Esophagus squamous epithelium (tissue), 4 donors: ENCODE measurements around the gene DOCK10.

ENCODE experiments used
- CTCF ChIP-seq, 6 experiments: fragments of 450-650 bp in 4 of 6; fragments of 200-600 bp in 2 of 6; sonication (generic) in 2 of 6; IDR thresholded peaks; one replicate each; pipeline ENCODE4 v1.5.1; 2016 to 2019; ENCODE audit warnings: antibody characterized with exemption in 6 of 6, mild to moderate bottlenecking in 4 of 6, moderate library complexity in 4 of 6
- POLR2A ChIP-seq, 4 donors: fragments of 450-650 bp; IDR thresholded peaks; one replicate each; pipeline ENCODE4 v1.6.1; 2017; ENCODE audit warnings: antibody characterized with exemption in 4 of 4, mild to moderate bottlenecking in 4 of 4, moderate library complexity in 3 of 4

DNA sequence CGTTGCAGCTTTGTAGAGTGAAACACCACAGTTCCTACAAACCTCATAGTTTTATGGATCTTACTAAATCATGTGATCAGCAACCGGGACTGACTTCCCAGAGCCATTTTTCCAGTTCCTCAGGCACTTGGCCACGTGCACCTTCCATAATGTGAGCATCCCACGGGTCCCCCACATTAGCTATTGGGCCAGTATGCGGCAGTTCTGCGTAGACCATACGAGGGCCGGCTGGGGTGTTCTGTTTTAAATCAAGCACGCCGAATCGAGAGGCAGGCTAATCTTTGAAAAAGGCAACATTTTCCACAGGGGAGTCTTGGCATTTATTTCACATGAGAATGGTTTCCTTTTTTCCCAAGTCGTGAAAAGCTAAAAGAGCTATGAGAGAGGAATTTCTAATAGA is 190.5 kb downstream of the DOCK10 start:
- TF ChIP-seq POLR2A (IDR thresholded peaks at IDR 0.05) (no peak), CTCF (IDR thresholded peaks at IDR 0.05) (no peak)
